Activated T-helper 1 cell treated with anti-CD3 and anti-CD28 coated beads, Interleukin-12 subunit alpha, Interleukin-12 subunit beta, Interleukin-2, Interleukin-4 antibody, amounts not matched to agents 30 ng/mL and 10 ng/mL and 1 ng/mL, durations not matched to agents 14 hours and 24 hours and 36 hours (primary cell): ENCODE data around the gene GLIS1. TPM values are rescaled to one million over a fixed set of nuclear protein-coding genes. Genes with fewer than 3 reads are reported as not detected.

Experiments used
- DNase-seq: peaks from one replicate; pipeline ENCODE4 v3.0.0; 2021; ENCODE audit warnings: low spot score
- H3K27ac Mint-ChIP-seq: one replicate; pipeline ENCODE4 v1.8.0; 2021; ENCODE audit warnings: mild to moderate bottlenecking, mixed read lengths
- H3K27me3 Mint-ChIP-seq: one replicate; pipeline ENCODE4 v1.8.0; 2022; ENCODE audit warnings: mild to moderate bottlenecking, moderate library complexity, mixed read lengths; ENCODE audit not compliant: insufficient read depth
- H3K36me3 Mint-ChIP-seq: one replicate; pipeline ENCODE4 v1.8.0; 2021; ENCODE audit warnings: low read depth, mixed read lengths
- H3K4me1 Mint-ChIP-seq: one replicate; pipeline ENCODE4 v1.8.0; 2021; ENCODE audit warnings: low read depth, mixed read lengths
- H3K4me3 Mint-ChIP-seq: one replicate; pipeline ENCODE4 v1.8.0; 2021; ENCODE audit warnings: mild to moderate bottlenecking, moderate library complexity, mixed read lengths
- H3K9me3 Mint-ChIP-seq: one replicate; pipeline ENCODE4 v1.8.0; 2021; ENCODE audit warnings: mixed read lengths
- intact Hi-C: fragments of 100-400 bp; cut with micrococcal nuclease; formaldehyde crosslinking; loops from one replicate; pipeline ENCODE4 v1.15.1; 2024
- total RNA-seq: library from RNA; stranded (reverse); gene quantifications from 2 replicates; pipeline ENCODE4 v1.2.3, GENCODE V29; 2022

Gene GLIS1
- total RNA-seq, 1 donor from 2014 or later, result 0.05 TPM

DNA sequence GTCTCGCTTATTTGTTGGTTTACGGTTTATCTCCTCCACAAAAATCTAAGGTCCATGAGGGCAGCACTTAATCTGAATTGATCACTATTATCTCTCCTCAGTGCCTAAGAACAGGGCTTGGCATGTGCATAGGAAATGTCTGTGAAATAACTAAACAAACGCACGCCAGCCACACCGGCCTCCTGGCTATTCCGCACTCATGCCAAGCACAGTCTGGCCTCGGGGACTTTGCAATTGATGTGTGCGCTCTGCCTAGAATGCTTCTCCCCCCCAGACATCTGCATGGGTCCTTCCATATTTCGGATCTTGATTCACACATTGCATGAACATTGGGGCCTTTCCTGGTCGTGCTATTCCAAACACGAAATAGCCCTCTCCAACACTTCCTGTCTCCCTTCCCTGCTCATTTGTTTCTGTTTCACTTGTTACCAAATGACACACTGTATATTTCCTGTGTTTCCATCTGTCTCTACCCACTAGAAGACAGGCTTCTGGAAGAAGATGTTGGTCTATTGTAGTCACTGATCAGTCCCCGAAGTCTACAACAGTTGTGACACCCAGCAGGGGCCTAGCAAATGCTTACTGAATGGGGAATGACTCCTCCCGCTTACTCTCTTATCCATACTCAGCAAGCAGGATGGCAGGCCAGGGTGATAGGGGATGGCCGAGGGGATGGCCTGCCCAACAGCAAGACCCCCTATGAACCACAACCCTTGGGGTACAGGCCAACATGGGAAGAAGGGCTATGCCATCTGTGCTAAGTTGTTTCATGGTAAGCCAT, 93.9 kb downstream of the GLIS1 start:
- Mint-ChIP-seq H3K36me3 (no peaks in the 10 kb centered on the region), H3K27me3 (peaks cover 6% of the 10 kb centered on the region), H3K4me1 (no peaks in the 10 kb centered on the region), H3K4me3 (no peak overlapping the region), H3K27ac (no peak overlapping the region), H3K9me3 (no peaks in the 10 kb centered on the region)
- DNase-seq, result no peak
- intact Hi-C loops, result no loop called here

DNA sequence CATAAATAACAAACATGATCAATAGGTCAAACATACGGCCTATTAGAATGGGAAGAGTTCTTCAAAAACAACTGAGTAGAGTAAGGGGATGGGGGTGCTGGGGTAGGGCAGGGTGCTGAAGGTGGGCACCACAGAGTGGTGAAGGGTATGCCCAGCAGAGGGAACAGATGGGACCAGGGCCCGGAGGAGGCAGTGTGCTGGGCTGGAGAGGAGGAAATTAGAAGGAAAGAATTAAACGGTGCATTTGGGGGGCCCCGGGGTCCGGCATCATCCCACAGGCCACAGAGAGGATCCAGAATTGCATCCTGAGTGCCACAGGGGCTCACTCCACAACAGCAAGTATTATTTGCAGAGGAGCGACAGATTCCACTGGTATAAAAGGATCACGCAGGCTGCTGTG, 94.5 kb downstream of the GLIS1 start:
- Mint-ChIP-seq H3K27me3 (peaks cover 6% of the 10 kb centered on the region), H3K27ac (no peak overlapping the region), H3K4me1 (no peaks in the 10 kb centered on the region), H3K36me3 (no peaks in the 10 kb centered on the region), H3K9me3 (no peaks in the 10 kb centered on the region), H3K4me3 (no peak overlapping the region)
- intact Hi-C loops, result no loop called here
- no peak for DNase-seq

DNA sequence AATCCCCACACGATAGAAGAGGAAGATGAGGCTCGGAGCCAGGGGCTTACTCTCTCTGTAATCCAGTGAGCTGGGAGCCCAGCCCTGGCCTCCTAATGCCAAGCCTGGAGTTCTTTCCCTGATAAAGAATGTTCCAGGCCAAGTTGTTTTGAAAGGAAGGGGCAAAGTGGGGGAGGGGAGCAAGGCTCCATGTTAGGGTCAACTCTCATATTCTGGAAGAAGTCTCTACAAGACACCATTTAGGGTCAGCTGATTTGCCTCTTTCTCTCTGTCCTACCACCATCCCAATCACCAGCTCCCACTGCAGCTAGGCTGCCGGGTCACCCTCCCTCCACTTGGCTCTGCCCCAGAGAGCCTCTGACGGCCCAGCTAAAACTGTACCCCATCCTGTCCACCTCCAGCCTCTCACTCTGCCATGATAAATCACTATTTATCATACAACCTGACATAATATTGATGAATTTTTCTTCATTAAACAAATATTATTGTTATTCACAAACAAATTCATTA, 95.0 kb downstream of the GLIS1 start:
- intact Hi-C loops, result no loop called here
- no peak overlapping the region for H3K27ac Mint-ChIP-seq
- no peak overlapping the region for H3K4me3 Mint-ChIP-seq
- H3K27me3 Mint-ChIP-seq, result peaks cover 6% of the 10 kb centered on the region
- H3K36me3 Mint-ChIP-seq, result no peaks in the 10 kb centered on the region
- no peaks in the 10 kb centered on the region for H3K9me3 Mint-ChIP-seq
- no peaks in the 10 kb centered on the region for H3K4me1 Mint-ChIP-seq
- no peak for DNase-seq

DNA sequence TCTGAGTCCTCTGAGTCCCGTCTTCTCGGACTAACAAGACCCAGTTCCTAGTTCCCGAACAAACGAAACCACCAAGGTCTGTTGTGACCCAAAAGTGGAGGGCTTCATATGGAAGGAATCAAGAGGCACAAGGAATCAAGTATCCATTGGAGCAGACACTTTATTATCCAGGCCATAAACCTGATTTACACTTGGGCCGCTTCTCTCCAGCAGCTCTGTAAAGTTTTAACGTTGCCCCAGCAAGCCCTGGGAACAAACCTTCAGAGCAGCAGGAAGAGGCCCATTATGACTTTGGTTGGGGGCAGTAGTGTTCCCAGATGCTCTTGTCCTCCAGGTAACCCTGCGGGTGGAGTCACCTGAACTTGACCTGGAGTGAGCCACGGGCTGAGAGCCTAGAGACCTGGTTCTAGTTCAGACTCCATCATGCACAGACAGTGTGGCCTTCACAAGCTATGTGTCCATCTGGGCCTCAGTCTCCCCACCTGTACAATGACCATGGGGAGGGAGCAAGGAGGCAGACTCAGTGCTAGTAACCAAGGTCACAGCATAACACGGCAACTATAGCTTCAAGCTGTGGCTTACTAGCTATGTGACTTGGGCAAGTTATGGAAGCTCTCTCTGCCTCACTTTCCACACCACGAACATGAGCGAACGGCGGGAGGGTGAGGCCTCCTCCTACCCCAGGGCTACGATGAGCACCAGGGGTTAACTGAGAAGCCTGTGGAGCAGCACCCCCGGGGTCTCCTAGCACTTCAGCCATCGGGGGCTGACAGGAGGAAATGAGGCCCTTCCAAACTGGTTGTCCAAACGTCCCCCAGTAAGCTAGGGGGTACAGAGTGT, 95.7 kb downstream of the GLIS1 start:
- no peaks in the 10 kb centered on the region for H3K4me1 Mint-ChIP-seq
- intact Hi-C loops, result no loop called here
- no peak overlapping the region for H3K4me3 Mint-ChIP-seq
- no peaks in the 10 kb centered on the region for H3K9me3 Mint-ChIP-seq
- H3K36me3 Mint-ChIP-seq, result no peaks in the 10 kb centered on the region
- no peak for DNase-seq
- H3K27me3 Mint-ChIP-seq, result peaks cover 6% of the 10 kb centered on the region
- H3K27ac Mint-ChIP-seq, result no peak overlapping the region

DNA sequence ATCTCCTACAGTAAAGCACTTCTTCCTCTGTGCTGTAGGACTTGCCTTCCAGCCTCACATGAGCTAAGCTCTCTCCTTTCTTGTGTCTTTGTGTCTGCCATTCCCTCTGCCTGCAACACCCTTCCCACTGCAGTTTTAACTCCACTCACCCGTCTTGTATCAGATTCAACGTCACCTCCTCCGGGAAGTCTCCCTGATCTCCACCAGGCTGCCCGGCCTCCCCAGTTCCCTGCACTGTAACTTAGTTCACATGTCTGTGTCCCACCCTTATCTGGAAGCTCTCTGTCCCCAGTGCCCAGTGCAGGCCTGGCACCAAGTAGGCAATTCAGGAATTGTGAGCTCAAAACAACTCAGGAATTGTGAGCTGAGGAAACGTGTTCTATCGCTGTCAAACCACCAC, 96.4 kb downstream of the GLIS1 start:
- Mint-ChIP-seq H3K27ac (no peak overlapping the region), H3K9me3 (no peaks in the 10 kb centered on the region), H3K36me3 (no peaks in the 10 kb centered on the region), H3K27me3 (peaks cover 3% of the 10 kb centered on the region), H3K4me1 (no peaks in the 10 kb centered on the region), H3K4me3 (no peak overlapping the region)
- no peak for DNase-seq
- intact Hi-C loops, result no loop called here

DNA sequence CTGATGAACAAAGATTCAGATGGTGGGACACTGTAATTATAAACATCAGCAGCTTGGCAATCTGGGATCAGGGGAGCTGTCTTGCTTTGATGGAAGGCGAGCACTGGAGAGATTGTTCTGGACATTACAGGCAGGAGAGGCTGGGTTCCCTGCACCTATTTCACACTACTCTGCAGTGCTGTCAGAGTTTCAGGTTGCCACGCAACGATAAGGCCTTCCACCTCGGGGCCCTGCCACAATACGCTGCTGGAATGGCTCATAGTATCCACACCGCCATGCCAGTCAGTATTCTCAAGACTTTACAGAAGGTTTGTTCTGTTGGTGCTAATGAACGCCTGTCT, 96.8 kb downstream of the GLIS1 start:
- Mint-ChIP-seq H3K27ac (no peak overlapping the region), H3K9me3 (no peaks in the 10 kb centered on the region), H3K36me3 (no peaks in the 10 kb centered on the region), H3K4me1 (no peaks in the 10 kb centered on the region), H3K27me3 (no peaks in the 10 kb centered on the region), H3K4me3 (no peak overlapping the region)
- no peak for DNase-seq
- intact Hi-C loops, result no loop called here

DNA sequence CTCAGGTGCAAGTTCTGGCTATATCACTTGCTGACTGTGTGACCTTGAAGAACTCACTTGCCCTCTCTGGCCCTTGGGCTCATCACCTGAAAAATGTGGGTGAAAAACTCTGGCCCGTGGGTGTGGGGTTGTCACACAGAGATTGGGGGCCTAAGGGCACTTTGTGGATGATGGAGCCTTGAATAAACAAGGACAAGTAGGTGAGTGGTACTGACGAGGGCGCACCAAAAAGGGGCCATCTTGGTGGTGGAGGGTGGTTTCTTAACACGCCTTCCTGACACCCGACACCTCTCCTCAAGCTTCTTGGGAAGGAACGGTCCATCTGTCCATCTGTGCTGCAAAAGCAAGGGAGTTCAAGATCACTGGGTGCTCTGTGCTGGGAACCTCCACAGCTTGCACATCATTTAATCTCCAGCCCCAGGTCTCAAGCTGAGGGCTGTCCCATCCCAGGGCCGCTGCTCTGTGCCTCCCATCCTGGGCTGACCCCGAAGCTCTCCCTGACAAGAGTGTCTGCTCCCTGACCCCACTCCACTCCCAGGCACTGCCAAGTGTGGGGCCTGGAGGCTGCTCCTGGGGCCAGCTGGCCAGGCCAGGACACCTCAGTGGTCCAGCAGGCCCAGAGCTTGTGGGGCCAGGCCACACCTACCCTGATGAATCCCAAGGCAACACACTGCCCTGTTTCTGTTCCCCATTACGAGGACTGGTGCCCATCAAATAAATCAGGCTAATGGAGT, 97.3 kb downstream of the GLIS1 start:
- H3K27ac Mint-ChIP-seq, result no peak overlapping the region
- no peaks in the 10 kb centered on the region for H3K27me3 Mint-ChIP-seq
- no peaks in the 10 kb centered on the region for H3K4me1 Mint-ChIP-seq
- H3K36me3 Mint-ChIP-seq, result no peaks in the 10 kb centered on the region
- no peak for DNase-seq
- H3K9me3 Mint-ChIP-seq, result no peaks in the 10 kb centered on the region
- H3K4me3 Mint-ChIP-seq, result no peak overlapping the region
- intact Hi-C loops, result no loop called here

DNA sequence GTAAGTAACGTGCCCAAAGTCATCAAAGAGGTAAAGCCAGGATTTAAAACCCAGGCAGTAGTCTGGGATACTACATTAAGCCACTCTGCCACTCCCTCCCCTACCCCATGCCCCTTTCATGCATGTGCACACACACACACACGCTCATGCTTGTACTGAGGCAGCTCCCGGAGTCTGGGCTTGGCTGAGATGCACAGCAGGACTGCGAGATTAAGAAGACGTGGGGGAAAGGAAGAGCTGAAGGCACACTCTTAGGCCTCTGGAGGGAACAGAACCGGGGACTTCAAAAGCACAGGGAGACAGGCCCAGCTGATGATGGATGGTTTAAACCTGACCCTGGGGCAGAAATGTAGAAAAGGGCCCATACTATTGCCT, 98.3 kb downstream of the GLIS1 start:
- Mint-ChIP-seq H3K4me3 (no peak overlapping the region), H3K36me3 (no peaks in the 10 kb centered on the region), H3K4me1 (no peaks in the 10 kb centered on the region), H3K27me3 (no peaks in the 10 kb centered on the region), H3K9me3 (no peaks in the 10 kb centered on the region), H3K27ac (no peak overlapping the region)
- intact Hi-C loops, result no loop called here
- DNase-seq, result no peak

DNA sequence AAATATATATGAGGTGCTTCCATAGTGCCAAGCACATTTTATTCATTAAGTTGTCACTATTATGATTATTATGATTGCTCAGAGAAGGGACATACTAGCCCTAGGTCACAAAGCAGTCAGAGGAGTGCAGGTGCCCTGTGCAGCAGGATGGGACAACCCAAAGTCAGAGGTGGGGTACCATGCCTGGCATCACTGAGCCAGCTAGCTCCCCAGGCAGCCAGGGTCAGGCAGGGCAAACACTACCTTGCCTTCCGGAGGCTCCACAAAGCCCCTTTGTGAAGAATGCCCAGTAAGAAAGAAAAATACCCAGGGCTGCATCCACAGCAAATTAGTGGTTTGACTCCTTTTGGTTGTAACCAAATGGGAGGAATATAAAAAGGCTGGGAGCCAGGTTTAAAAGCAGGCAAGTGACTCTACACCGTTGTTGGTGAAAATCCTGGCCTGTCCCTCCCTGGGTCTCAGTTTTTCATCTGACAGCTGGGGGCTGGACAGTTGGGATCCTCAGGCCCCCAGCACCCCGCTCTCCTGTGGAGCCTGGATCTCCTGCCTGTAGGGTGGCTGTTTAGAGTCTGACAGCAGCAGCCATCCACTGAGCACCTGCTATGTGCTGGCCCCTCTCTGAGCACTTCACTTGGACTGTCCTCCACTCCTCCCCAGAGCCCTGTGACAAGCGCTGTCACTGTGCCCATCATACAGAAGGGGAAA, 98.8 kb downstream of the GLIS1 start:
- no peak overlapping the region for H3K27ac Mint-ChIP-seq
- H3K27me3 Mint-ChIP-seq, result no peaks in the 10 kb centered on the region
- H3K9me3 Mint-ChIP-seq, result no peaks in the 10 kb centered on the region
- no peaks in the 10 kb centered on the region for H3K4me1 Mint-ChIP-seq
- no peak overlapping the region for H3K4me3 Mint-ChIP-seq
- intact Hi-C loops, result no loop called here
- H3K36me3 Mint-ChIP-seq, result no peaks in the 10 kb centered on the region
- DNase-seq, result no peak

DNA sequence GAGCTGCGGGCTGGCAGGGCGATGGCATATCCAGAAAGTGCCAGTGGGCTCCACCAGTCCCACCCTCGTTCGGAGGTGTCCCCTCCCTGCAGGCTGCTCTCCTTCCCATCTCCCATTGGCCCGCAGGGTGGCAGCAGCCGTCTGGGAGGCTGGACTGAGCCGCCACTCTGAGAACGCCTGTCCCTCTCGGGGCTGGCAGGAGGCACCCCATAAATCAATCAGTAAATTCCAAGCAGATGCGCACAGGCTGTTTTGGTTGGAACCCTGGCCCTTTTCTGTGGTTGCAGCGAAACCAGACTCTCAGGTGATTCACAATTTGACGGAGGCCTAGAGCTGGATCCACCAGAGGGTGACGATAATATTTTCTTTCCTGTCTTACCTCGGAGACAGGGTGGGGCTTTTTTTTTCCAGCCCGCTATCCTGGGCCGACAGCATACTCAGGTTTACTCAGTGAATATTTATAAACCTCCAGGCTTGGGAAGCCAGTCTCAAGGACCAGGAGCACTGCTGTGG, 99.7 kb downstream of the GLIS1 start:
- Mint-ChIP-seq H3K36me3 (no peaks in the 10 kb centered on the region), H3K9me3 (no peaks in the 10 kb centered on the region), H3K27ac (no peak overlapping the region), H3K4me1 (no peaks in the 10 kb centered on the region), H3K4me3 (no peak overlapping the region), H3K27me3 (no peaks in the 10 kb centered on the region)
- DNase-seq, result no peak
- intact Hi-C loops, result no loop called here

DNA sequence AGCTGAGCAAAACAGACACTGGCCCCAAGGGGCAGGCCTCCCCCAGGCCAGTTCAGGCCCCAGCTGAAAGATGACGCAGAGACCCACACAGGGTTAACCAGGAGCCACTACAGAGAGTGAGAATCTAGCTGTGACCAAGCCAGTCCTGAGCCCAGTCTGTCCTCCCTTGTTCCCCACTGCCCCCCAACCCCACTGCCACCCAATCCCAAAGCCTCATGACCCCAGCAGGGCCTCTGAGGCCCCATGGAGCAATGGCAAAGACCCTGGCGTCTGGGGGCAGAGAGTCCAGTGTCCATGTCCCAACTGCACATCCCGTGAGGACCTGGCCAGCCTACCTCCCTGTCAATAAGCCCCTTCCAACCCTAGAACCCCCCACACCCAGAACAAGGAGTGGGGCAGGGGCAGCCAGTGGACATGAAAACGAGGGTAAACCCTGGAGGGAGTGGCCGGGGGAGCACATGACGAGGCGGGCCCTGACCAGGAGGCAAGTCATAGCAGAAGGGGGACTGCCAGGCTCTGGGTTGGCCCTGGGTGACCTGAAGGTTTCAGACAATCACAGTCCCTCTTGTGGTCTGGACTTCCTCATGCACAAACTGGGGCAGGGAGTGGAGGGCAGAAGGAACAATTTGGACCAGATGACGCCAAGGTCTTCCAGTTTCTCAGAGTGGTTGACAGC, 100.5 kb downstream of the GLIS1 start:
- H3K4me1 Mint-ChIP-seq, result no peaks in the 10 kb centered on the region
- no peaks in the 10 kb centered on the region for H3K9me3 Mint-ChIP-seq
- H3K27ac Mint-ChIP-seq, result no peak overlapping the region
- H3K27me3 Mint-ChIP-seq, result no peaks in the 10 kb centered on the region
- intact Hi-C loops, result no loop called here
- no peaks in the 10 kb centered on the region for H3K36me3 Mint-ChIP-seq
- no peak for DNase-seq
- H3K4me3 Mint-ChIP-seq, result no peak overlapping the region
